ENCODE results near the gene MEIS2. TPM values are rescaled to one million over a fixed set of nuclear protein-coding genes. Genes with fewer than 3 reads are reported as not detected.

The MEIS2 gene
- total RNA-seq, 4 donors from 2014 or later, result 9.0 to 18.5 (median 16.3) TPM

GRCh38 chr15:37109872-37110572, 9.7 kb upstream of the MEIS2 start:
- DNase-seq (ENCODE audit: low spot score in 2 of 2), result peak in 1 of 2 donors; percentile 62
- H3K27me3 ChIP-seq, result peaks cover 26% of the 10 kb centered on the region
- peaks cover 20% of the 10 kb centered on the region for H3K4me1 ChIP-seq
- 13% methylated on average over 22 of the region's 27 CpGs for WGBS
- no peaks in the 10 kb centered on the region for H3K36me3 ChIP-seq
- TF ChIP-seq CTCF (IDR thresholded peaks at IDR 0.05) (no peak), POLR2A (IDR thresholded peaks at IDR 0.05) (no peak), POLR2AphosphoS5 (IDR thresholded peaks at IDR 0.05) (no peak), EP300 (IDR thresholded peaks at IDR 0.05) (no peak)
- peak overlapping the region; percentile 49 for H3K4me3 ChIP-seq
- no peaks in the 10 kb centered on the region for H3K9me3 ChIP-seq
- no peak overlapping the region for H3K27ac ChIP-seq

DNA sequence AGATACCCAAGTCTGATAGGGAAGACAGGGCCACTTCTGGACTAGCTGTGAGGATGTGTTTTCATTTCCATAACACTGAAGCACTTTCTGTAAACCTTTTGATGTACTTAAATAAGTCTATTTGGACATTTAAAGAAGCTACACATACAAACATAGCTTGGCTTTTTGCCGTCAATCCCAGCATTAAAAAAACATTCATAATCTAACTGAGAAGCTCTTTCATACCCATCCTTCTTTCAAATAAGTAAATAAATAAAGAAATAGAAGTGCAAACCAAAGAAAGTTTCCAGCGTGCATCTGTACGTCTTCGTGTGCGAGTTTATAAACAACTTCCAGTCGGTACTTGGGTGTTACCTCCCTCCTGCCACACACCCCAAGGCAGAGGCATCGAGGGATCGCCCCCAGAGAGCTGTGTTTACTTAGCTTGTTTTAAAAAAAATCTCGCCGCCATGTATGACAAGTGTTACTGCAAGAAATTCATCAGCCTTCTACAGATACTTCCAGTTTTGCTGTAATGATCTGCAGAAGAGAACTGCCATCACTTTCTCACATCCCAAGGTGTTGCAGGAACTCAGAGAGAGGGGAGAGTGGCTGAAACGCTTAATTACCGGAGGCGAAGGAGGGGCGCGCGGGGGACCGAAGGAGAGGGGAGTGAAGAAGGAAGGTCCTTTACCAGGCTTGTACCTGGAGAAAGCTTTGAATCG, 9.0 kb upstream of the MEIS2 start:
- peaks cover 31% of the 10 kb centered on the region for H3K27me3 ChIP-seq
- no peak overlapping the region for H3K27ac ChIP-seq
- 62% methylated on average over 18 of the region's 18 CpGs for WGBS
- H3K36me3 ChIP-seq, result no peaks in the 10 kb centered on the region
- H3K4me1 ChIP-seq, result peaks cover 20% of the 10 kb centered on the region
- TF ChIP-seq POLR2A (IDR thresholded peaks at IDR 0.05) (no peak), EP300 (IDR thresholded peaks at IDR 0.05) (no peak), CTCF (IDR thresholded peaks at IDR 0.05) (no peak), POLR2AphosphoS5 (IDR thresholded peaks at IDR 0.05) (no peak)
- H3K4me3 ChIP-seq, result peak overlapping the region; percentile 49
- no peaks in the 10 kb centered on the region for H3K9me3 ChIP-seq
- no peak for DNase-seq (ENCODE audit: low spot score in 2 of 2)

DNA sequence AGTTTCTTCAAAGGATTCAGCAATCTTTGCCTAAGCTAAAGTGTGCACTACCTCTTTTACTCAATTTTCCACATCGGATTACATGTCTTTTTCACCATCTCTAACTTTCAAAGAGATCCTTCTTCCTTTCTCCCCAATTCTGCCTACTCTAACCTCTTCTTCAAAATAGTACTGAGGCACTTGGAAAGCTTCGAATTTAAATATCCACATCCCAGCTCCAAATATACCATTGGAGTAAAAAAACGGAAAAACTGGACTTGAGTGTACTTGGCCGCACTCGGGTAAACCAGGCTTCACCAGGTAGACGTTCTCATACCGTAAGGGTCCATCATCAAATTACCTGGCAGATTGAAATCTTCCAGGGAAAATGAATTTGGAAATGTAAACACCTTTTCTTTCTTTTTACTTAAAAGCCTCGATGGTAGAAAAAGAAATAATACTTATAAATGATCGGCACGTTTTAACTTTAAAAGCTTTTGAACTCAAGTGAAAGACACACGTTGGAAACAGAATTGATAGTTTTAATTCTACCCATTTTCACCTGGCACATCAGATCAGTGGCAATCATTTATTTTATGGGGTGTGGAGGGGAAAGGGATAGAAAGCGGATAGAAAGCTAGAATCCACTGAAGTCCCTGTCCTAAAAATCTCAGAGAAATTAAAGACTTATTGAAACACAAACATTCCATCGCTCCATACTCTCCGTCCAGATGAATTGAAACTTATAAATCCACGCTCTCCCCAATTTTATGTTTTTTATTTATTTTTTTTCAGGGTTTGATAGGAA, 8.2 kb upstream of the MEIS2 start:
- Histone ChIP-seq H3K27ac (no peak overlapping the region), H3K27me3 (peaks cover 39% of the 10 kb centered on the region), H3K4me3 (no peak overlapping the region), H3K9me3 (no peaks in the 10 kb centered on the region), H3K36me3 (no peaks in the 10 kb centered on the region), H3K4me1 (peaks cover 20% of the 10 kb centered on the region)
- WGBS, result 83% methylated on average over 15 of the region's 15 CpGs
- TF ChIP-seq CTCF (IDR thresholded peaks at IDR 0.05) (no peak), POLR2A (IDR thresholded peaks at IDR 0.05) (no peak), POLR2AphosphoS5 (IDR thresholded peaks at IDR 0.05) (no peak), EP300 (IDR thresholded peaks at IDR 0.05) (no peak)
- DNase-seq (ENCODE audit: low spot score in 2 of 2), result no peak

DNA sequence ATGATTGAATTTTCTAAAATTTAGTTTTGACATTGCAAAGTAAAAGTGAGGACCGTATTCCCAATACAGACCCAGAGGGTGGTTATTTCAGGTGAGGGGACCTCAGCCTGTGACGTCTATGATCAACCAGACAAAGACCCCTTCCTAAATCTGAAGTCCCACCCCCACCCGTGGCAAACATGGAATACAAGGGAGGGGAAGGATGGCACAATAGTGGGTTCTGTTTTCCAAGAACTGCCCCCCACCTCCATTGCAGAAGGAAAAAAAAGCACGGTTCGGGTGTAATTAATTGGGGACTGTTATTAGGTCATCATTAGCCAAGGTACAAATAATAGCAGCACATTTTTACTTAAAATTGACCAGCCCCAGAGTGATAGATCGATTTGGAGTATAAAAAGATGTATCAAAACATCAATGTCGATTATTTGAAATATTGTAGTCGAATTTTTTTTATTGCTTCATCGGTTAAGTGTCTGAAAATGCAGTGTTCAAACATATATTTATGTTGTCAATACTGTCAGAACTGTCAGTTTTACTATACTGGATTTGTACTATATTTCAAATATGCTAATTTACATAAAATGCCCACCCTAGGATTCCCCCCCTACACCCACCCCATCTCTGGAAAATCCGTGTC, 7.5 kb upstream of the MEIS2 start:
- Histone ChIP-seq H3K36me3 (no peaks in the 10 kb centered on the region), H3K27me3 (peaks cover 41% of the 10 kb centered on the region), H3K27ac (no peak overlapping the region), H3K9me3 (no peaks in the 10 kb centered on the region), H3K4me3 (no peak overlapping the region), H3K4me1 (peaks cover 22% of the 10 kb centered on the region)
- no peak for DNase-seq (ENCODE audit: low spot score in 2 of 2)
- TF ChIP-seq POLR2AphosphoS5 (IDR thresholded peaks at IDR 0.05), result no peak
- TF ChIP-seq CTCF (IDR thresholded peaks at IDR 0.05), result no peak
- no peak for TF ChIP-seq EP300 (IDR thresholded peaks at IDR 0.05)
- TF ChIP-seq POLR2A (IDR thresholded peaks at IDR 0.05), result no peak
- 80% methylated on average over 10 of the region's 10 CpGs for WGBS

Measured in suprapubic skin (tissue), 4 donors.